OCI-M2 (cell line): ENCODE data around the gene ADIRF.
"Not testable (repeated sequence)": the region's sequence is repeated elsewhere in the genome, so short reads cannot be mapped to it uniquely, and the experiment has no call there.

Experiments used
- DNase-seq: peaks from one replicate; lab custom pipeline; 2025; ENCODE audit not compliant: unreplicated experiment; lab: John Stamatoyannopoulos, UW

Gene ADIRF

GRCh38 chr10:86968271-86968993, at the start of gene ADIRF:
Gene ADIRF (plus strand): TSS chr10:86968482. CDS start chr10:86968545, 63 bp downstream.
- DNase-seq = no peak

GRCh38 chr10:86922553-86922961, 45.7 kb upstream of the ADIRF start:
- DNase-seq = no peak

- no peak for DNase-seq
Measured at GRCh38 chr10:86929468-86930380, 38.6 kb upstream of the ADIRF start.

GRCh38 chr10:86931872-86932271, 36.4 kb upstream of the ADIRF start:
- no peak for DNase-seq

- no peak for DNase-seq
Measured at GRCh38 chr10:86932674-86933073, 35.6 kb upstream of the ADIRF start.

- not testable (repeated sequence) for DNase-seq
Measured at GRCh38 chr10:86934162-86934711, 34.0 kb upstream of the ADIRF start.

- no peak for DNase-seq
Measured at GRCh38 chr10:86936661-86937501, 31.4 kb upstream of the ADIRF start.

- DNase-seq = no peak
Measured at GRCh38 chr10:86937502-86938154, 30.7 kb upstream of the ADIRF start.

- no peak for DNase-seq
Measured at GRCh38 chr10:86938260-86938659, 30.0 kb upstream of the ADIRF start.

- DNase-seq = not testable (repeated sequence)
Measured at GRCh38 chr10:86940076-86940475, 28.2 kb upstream of the ADIRF start.

- DNase-seq = no peak
Measured at GRCh38 chr10:86940677-86941076, 27.6 kb upstream of the ADIRF start.

- DNase-seq = no peak
Measured at GRCh38 chr10:86941426-86941825, 26.9 kb upstream of the ADIRF start.

- DNase-seq = no peak
Measured at GRCh38 chr10:86941991-86942421, 26.3 kb upstream of the ADIRF start.

GRCh38 chr10:86942441-86943315, 25.6 kb upstream of the ADIRF start:
- DNase-seq = no peak

GRCh38 chr10:86943316-86944030, 24.8 kb upstream of the ADIRF start:
- DNase-seq = no peak

- no peak for DNase-seq
Measured at GRCh38 chr10:86944031-86944419, 24.3 kb upstream of the ADIRF start.

GRCh38 chr10:86944471-86944870, 23.8 kb upstream of the ADIRF start:
- DNase-seq = no peak

GRCh38 chr10:86944907-86945306, 23.4 kb upstream of the ADIRF start:
- no peak for DNase-seq
